SU-DHL-6 (cell line): ENCODE results near the gene STIM2.

Experiments used
- CTCF ChIP-seq: fragments of 200-600 bp; sonication (generic); IDR thresholded peaks from one replicate; pipeline ENCODE4 v1.5.1; 2017; ENCODE audit warnings: antibody characterized with exemption, mild to moderate bottlenecking, low read length, moderate library complexity; ENCODE audit not compliant: insufficient read depth, poor library complexity, severe bottlenecking
- EZH2phosphoT487 ChIP-seq: fragments of 200-600 bp; sonication (generic), shearing (Covaris generic); conservative IDR thresholded peaks from 2 replicates; pipeline ENCODE4 v1.6.1; 2018; ENCODE audit warnings: mild to moderate bottlenecking, antibody characterized with exemption, low read length, moderate library complexity, mixed read lengths

GRCh38 chr4:27000122-27000521 lies 139.5 kb downstream of the STIM2 start:
- TF ChIP-seq CTCF = no peak
- TF ChIP-seq EZH2phosphoT487 = no peak
